GM21737 (cell line): Measurements from ENCODE around the gene EGR2.
"Not testable (repeated sequence)": the region's sequence is repeated elsewhere in the genome, so short reads cannot be mapped to it uniquely, and the experiment has no call there.

Experiments
- ATAC-seq: cut with Tn5 transposase; IDR thresholded peaks from one replicate; pipeline ENCODE4 v1.9.1; 2021; ENCODE audit warnings: mild to moderate bottlenecking, moderate library complexity; ENCODE audit not compliant: unreplicated experiment

EGR2 gene

DNA sequence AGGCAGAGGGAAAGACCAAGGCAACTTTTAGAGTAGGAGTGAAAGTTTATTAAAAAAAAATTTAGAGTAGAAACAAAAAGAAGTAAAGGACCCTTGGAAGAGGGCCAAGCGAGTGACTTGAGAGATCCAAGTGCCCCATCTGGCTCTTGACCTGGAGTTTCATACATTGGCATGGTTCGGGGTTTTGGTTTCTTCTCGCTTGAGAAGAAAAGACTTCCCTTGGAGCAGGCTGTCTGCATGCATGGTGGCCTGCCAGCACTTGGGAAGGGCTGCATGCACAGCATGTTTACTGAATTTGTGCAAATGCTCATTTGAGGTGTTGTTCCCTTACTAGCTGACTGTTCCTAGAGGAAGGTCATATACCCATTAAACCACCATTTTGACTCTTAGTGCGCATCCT is 20.4 kb downstream of the EGR2 start:
- no peak for ATAC-seq

DNA sequence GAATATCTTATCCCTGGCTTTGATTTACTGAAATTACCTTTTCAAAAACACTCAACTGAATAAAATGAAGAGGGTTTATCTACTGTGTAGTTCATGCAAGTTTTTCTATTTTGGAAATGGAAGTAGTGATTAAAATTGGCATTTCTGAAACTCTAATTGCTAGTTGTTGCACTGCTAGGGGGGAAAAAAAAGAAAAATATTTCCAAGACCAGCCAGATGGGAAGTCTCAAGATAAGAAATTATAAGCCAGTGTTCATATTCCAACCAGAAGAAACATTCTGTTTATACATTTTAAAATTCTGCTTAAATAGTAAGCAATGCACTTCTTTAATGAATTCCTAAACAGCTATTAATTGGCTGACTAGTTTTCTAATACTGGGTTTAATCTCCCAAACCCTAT is 21.1 kb downstream of the EGR2 start:
- ATAC-seq = no peak

DNA sequence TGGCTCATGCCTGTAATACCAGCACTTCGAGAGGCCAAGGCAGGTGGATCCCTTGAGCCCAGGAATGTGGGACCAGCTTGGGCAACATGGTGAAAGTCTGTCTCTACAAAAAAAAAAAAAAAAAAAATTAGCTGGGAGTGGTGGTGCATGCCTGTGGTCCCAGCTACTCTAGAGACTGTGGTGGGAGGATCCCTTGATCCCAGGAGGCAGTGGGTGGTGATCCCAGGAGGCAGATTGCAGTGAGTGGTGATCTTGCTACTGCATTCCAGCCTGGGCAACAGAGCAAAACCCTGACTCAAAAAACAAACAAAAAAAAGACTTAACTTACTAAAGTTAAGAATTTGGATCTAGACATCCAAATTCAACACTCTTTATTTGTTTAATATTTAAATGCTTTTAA is 21.9 kb downstream of the EGR2 start:
- no peak for ATAC-seq

DNA sequence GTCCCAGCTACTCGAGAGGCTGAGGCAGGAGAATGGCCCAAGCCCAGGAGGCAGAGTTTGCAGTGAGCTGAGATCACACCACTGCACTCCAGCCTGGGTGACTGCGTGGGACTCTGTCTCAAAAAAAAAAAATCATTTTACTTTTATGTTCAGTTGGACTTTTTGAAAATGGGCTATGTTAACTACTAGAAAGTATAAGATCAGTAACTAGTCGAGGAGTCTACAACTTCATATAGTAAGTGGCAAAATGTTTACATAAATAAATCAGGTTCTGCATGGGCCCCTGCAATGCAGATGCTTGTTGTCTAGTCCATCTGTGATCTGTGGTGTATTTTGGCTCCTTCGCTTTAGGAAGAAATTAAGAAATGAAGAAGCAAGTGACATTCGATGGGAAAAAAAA is 23.9 kb downstream of the EGR2 start:
- ATAC-seq = no peak

DNA sequence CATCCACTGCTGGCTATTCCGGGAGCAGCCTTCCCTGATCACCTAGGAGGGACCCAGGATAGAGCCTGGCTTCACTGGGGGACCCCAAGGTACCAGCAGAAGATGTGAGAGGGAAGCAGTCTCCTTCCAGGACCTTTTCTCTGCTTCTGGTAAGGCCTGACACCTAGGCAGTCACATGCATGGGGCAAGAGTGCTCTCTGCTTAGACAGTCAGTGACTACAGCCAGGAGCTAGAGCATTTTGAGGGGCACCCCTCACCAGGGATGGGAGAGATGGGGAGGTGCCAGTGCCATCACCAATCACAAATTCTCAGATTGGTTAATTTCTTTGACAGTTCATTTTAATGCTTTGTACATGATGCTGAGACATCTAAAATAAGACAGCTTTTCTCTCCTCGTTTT is 25.6 kb downstream of the EGR2 start:
- no peak for ATAC-seq

DNA sequence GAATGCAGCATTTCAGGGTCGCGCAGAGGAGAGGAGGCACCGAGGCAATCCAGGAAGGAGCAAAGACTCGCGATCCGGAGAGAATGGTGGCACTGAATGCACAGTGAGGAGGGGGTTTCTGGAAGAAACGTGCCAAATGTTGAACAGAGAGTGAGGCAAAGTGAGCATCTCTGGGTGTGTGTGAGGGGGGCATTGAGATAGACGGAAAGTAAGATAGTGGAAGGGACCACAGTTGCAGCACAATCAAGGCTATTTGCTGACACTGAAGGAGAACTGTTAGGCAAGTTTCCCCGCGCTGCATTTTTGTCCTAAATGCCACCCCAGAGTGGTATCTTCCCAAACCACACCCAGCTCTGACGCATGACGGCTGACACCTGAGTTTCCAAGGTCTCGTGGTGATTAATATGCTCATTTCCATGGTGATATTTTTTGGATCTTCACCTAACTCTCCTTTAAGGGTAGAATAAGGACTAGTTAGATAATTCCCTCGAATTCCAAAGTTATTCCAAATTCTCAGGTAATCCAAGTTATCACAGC is 26.1 kb downstream of the EGR2 start:
- ATAC-seq = no peak

DNA sequence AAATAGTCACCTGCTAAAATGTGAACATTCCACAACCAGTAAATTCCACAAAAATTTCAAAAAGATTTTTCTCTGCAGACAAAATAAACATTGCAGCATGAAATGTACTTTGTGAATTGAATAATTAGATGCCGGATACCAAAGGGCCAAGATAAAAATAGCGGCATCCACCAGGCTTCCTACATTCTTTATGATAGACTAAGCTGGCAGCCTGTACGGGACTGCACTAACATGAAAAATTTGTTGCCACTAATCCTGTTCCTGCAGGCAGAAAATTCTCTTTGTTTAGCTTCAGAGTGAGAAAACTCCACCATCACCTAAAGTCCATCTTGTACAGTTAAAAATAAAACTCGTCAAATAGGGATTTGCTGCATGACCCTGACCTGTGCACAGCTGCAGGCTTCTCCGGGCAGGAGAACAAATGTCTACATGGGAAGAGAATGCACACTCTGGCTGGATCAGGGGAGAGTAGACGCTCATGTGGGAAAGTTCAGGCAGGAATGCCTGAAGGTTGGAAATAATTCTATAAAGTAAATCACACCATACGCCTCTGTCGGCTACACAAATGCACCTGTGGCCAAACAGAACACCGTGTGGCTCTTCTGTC is 27.2 kb downstream of the EGR2 start:
- no peak for ATAC-seq

DNA sequence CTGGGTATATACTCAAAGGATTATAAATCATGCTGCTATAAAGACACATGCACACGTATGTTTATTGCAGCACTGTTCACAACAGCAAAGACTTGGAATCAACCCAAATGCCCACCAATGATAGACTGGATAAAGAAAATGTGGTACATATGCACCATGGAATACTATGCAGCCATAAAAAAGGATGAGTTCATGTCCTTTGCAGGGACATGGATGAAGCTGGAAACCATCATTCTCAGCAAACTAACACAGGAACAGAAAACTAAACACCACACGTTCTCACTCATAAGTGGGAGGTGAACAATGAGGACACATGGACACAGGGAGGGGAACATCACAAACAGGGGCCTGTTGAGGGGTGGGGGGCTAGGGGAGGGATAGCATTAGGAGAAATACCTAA is 27.9 kb downstream of the EGR2 start:
- ATAC-seq = not testable (repeated sequence)

DNA sequence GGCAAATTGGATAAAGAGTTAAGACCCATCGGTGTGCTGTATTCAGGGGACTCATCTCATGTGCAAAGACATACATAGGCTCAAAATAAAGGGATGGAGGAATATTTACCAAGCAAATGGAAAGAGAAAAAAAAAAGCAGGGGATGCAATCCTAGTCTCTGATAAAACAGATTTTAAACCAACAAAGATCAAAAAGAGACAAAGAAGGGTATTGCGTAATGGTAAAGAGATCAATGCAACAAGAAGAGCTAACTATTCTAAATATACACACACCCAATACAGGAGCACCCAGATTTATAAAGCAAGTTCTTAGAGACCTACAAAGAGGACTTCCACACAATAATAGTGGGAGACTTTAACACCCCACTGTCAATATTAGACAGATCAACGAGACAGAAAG is 31.6 kb downstream of the EGR2 start:
- not testable (repeated sequence) for ATAC-seq

DNA sequence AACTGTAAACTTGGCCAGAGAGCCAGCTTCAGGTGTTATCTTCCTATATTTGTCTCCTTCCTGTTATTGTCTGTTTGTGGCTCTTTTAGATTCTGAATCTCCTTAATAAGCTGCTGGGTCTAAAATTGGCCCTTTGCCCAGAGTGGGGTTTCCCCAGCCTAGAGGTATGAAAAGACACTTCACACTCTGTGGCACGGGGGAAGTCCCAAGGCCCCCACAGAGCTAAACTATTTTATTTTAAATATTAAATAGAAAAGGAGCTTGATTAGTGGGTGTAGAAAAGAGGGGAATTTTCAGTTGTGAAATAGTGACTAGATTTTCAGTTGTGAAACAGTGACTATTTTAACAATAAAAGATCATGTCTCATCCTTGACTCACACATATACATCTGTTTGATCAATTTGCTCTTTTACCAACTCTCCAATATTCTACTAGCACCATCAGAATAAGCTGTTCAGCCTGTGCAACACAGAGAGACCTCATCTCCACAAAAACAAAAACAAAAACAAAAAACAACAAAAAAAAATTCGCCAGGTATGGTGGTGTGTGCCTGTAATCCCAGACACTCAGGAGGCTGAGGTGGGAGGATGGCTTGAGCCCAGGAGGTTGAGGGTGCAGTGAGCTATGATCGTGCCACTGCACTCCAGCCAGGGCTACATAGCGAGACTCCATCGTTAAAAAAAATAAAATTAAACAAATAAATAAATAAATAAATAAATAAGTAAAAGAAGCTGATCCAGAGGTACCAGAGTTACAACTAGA is 36.5 kb downstream of the EGR2 start:
- peak; percentile 96 for ATAC-seq

DNA sequence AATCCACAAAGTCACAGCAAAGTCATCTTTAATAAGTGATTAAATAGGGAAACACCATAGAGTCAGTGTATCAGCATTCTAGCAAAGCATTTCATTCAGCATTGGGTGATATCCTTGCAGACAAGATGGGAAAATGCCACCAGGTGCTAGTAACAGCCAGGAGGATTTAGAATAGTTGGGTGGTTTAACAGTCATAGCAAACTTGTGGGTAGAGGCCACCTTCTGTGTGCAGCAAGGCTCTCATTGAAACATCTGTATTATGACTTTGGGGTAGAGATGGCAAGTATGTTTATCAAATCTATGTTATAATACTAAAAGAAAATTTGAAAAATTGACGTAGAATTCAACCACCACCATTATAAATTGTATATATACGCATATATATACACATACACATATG is 38.0 kb downstream of the EGR2 start:
- ATAC-seq = no peak

DNA sequence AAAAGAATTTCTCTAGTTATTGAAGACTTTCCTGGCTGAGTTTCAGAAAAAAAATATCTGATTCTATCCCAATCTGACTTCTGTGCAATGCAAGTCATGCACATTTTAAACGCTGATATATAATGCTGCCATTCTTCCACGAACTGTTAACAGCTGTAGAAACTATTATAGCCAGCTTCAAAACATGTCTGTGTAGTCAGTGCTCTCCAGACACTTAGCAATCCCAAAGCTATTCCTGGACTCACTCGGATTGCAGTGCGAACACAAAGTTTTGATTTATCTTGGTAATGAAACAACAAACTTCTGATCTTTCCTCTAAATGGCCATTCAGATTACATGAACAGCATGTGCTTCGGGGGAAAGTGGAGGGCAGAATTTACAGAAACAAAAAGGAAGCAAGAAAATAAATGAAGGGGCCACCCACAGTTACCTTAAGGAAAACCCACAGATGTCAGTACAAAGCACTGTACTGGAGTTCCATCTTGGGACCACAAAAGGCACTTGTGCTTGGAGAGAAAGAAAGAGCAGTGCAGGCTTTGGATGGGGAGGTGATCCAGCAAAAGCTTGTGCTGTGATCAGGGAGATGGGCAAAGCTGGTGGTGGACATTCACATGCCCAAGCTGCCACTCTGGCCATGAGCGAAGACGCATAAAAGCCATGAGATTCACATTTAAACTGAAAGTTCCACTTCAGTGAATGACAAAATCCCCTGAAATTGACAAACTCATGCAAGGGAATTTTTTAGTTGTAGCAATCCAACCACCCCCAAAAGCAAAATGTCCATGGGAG is 43.8 kb downstream of the EGR2 start:
- no peak for ATAC-seq

DNA sequence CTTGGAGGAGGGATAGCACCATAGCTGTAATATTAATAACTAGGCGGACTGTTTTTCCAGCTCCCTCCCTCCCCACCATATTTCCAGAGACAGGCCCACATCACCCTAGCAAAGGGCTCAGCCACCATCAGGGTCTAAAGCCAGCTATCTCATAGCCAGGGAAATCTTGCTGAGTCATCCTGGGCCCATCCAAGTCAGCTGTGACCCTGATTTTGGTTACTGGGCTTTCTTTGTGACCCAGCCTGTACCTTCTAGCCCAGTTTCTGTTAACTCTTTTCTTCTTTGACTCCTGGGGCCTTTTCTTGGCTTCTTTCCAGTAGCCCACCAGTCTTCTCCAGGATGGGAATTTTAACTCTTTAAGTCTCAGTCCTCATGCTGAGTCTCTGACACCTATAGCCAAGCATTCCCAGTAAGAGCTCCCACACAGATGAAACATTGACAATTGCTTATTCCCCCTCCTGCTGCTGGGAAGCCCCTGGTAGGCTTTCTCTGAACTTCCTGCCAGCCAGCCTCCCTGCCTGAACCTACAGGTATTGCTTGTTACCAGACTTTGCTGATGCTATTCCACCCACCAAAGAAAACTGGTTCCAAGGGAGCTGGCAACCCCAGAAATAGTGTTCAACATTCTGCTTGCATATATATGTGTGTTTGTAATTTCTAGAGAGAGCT is 46.5 kb downstream of the EGR2 start:
- no peak for ATAC-seq

DNA sequence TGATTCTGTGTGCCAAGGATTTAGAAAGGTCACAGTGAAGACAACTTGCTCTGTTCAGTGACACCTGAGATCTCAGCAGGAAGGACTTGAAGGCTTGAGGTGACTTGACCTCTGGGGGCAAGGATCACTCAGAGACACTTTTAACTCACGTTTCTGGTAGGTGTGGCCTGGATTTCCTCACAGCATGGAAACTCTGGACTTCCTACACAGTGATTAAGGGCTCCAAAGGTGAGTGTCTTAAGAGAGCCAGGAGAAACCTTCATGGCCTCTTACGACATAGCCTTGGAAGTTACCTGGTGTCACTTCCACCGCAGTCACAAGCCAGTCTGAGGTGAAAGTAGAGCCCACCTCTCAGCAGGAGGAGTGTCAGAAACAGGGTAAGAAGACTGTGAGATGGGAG is 49.8 kb downstream of the EGR2 start:
- ATAC-seq = no peak

DNA sequence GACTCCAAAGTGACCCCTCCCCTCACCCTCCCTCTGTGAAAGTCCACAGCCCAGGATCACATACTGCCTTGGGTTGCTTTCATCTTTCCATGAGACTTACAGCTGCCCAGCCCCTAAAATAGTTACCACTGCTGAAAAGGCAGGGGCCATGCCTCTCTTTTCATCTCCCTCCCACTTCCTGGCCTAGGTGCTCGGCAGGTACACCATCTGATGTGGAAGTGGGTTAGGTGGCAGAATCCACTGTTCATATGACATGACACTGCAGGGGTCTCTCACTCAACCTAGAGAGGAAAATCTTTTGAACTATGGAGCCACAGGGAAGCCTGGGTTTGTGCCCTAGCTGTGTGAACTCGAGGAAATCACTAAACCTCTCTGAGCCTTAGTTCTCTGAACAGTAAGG is 50.4 kb downstream of the EGR2 start:
- no peak for ATAC-seq

DNA sequence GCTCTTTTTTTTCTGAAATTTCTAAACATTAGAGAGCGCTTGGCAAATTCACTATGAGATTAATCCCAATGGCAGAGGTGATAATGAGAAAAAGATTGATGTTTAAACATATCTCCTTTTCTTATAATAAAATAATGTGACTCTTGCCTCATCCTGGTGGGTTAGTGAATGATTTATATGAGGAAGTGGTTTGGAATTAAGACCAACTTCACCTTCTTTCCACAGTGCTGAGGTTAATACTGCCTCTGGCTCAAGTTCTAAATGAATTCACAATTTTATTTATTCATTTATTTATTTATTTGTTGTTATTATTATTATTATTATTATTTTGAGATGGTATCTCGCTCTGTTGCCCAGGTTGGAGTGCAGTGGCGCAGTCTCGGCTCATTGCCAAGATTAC is 52.2 kb downstream of the EGR2 start:
- ATAC-seq = no peak

DNA sequence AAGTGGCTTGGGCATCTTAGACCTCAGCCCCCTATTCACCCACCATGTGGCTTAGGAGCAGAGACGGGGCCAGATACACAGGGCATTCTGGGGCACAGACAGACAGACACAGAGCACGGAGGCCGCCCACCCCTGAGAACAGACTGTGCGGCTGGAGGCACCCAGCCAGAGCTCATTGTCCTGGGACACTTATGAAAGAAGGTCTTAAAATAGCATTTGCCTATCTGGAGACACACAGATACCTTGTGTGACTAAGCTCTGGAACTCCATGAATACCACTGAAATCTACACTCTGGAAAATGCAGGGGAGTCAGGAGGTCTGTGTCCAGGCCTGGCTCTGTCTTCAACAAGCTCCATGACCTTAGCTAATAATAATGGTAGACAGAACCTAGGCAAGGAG is 53.0 kb downstream of the EGR2 start:
- no peak for ATAC-seq
